ENCODE data around the gene ERC2.

The ERC2 gene

GRCh38 chr3:55720614-55721013, 747.7 kb downstream of the ERC2 start:
- H3K9me3 ChIP-seq (ENCODE audit: insufficient read depth, low read depth, low read length), result no peaks in the 10 kb centered on the region
- H3K27me3 ChIP-seq (ENCODE audit: insufficient read depth, low read length), result no peaks in the 10 kb centered on the region
- no peak overlapping the region for H3K4me3 ChIP-seq (ENCODE audit: low read length)
- H3K4me1 ChIP-seq (ENCODE audit: insufficient read depth, low read length), result peaks cover 8% of the 10 kb centered on the region; the same call in 1 of the 2 replicates
- H3K27ac ChIP-seq (ENCODE audit: low read length), result no peak overlapping the region
- H3K9ac ChIP-seq (ENCODE audit: low read depth, low read length), result no peak overlapping the region
- H3K36me3 ChIP-seq (ENCODE audit: insufficient read depth, low read depth, low read length), result no peaks in the 10 kb centered on the region

GRCh38 chr3:55719508-55719907, 748.8 kb downstream of the ERC2 start:
- Histone ChIP-seq H3K27me3 (ENCODE audit: insufficient read depth, low read length) (no peaks in the 10 kb centered on the region), H3K36me3 (ENCODE audit: insufficient read depth, low read depth, low read length) (no peaks in the 10 kb centered on the region), H3K9ac (ENCODE audit: low read depth, low read length) (no peak overlapping the region), H3K4me3 (ENCODE audit: low read length) (no peak overlapping the region), H3K4me1 (ENCODE audit: insufficient read depth, low read length) (peaks cover under 1% of the 10 kb centered on the region; the same call in 1 of the 2 replicates), H3K9me3 (ENCODE audit: insufficient read depth, low read depth, low read length) (no peaks in the 10 kb centered on the region), H3K27ac (ENCODE audit: low read length) (no peak overlapping the region)

GRCh38 chr3:55719006-55719405, 749.3 kb downstream of the ERC2 start:
- H3K4me1 ChIP-seq (ENCODE audit: insufficient read depth, low read length), result no peaks in the 10 kb centered on the region
- no peaks in the 10 kb centered on the region for H3K36me3 ChIP-seq (ENCODE audit: insufficient read depth, low read depth, low read length)
- no peak overlapping the region for H3K9ac ChIP-seq (ENCODE audit: low read depth, low read length)
- H3K27ac ChIP-seq (ENCODE audit: low read length), result no peak overlapping the region
- no peak overlapping the region for H3K4me3 ChIP-seq (ENCODE audit: low read length)
- H3K27me3 ChIP-seq (ENCODE audit: insufficient read depth, low read length), result no peaks in the 10 kb centered on the region
- H3K9me3 ChIP-seq (ENCODE audit: insufficient read depth, low read depth, low read length), result no peaks in the 10 kb centered on the region

DNA sequence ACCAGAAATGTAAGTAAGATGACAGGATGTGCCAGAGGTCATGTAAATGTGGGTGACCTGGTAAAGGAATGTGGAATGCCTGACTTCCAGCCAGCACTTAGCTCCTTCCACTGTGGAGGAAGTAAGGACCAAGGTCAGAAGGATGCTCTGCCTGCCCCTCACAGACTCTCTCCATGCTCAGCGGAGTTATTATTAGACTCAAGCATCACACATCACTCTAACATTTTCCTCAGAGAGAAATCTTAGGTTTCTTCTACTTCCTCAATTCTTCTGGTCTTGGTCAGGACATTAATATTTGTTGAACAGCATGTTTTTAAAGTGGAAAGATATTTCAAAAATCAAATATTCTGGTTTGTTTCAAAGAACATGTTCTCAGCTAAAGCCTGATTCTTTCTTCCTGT, 749.7 kb downstream of the ERC2 start:
- H3K4me1 ChIP-seq (ENCODE audit: insufficient read depth, low read length), result no peaks in the 10 kb centered on the region
- H3K9me3 ChIP-seq (ENCODE audit: insufficient read depth, low read depth, low read length), result no peaks in the 10 kb centered on the region
- no peak overlapping the region for H3K4me3 ChIP-seq (ENCODE audit: low read length)
- no peak overlapping the region for H3K9ac ChIP-seq (ENCODE audit: low read depth, low read length)
- H3K27me3 ChIP-seq (ENCODE audit: insufficient read depth, low read length), result no peaks in the 10 kb centered on the region
- no peak overlapping the region for H3K27ac ChIP-seq (ENCODE audit: low read length)
- no peaks in the 10 kb centered on the region for H3K36me3 ChIP-seq (ENCODE audit: insufficient read depth, low read depth, low read length)

DNA sequence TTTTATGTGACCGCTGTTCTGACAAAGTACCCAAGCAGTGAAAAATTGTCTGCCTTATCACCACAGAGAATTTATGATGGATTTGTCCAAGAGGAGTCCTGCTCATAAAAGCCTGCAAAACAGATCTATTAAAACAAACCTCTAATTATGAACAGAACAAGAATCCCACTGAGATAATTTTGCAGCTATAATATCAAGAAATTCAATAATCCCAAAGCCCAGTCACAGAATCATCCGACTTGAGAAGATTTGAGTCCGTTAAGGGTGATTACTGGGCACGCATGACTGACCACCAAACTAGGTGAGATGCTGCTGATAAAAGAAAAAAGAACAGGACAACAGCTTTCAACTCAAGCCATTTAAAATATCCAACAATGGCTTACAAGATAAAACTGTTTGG, 750.2 kb downstream of the ERC2 start:
- Histone ChIP-seq H3K4me1 (ENCODE audit: insufficient read depth, low read length) (no peaks in the 10 kb centered on the region), H3K9ac (ENCODE audit: low read depth, low read length) (no peak overlapping the region), H3K27ac (ENCODE audit: low read length) (no peak overlapping the region), H3K27me3 (ENCODE audit: insufficient read depth, low read length) (no peaks in the 10 kb centered on the region), H3K36me3 (ENCODE audit: insufficient read depth, low read depth, low read length) (no peaks in the 10 kb centered on the region), H3K9me3 (ENCODE audit: insufficient read depth, low read depth, low read length) (no peaks in the 10 kb centered on the region), H3K4me3 (ENCODE audit: low read length) (no peak overlapping the region)

GRCh38 chr3:55717481-55717880, 750.8 kb downstream of the ERC2 start:
- Histone ChIP-seq H3K9me3 (ENCODE audit: insufficient read depth, low read depth, low read length) (no peaks in the 10 kb centered on the region), H3K4me1 (ENCODE audit: insufficient read depth, low read length) (no peaks in the 10 kb centered on the region), H3K36me3 (ENCODE audit: insufficient read depth, low read depth, low read length) (no peaks in the 10 kb centered on the region), H3K9ac (ENCODE audit: low read depth, low read length) (no peak overlapping the region), H3K27me3 (ENCODE audit: insufficient read depth, low read length) (no peaks in the 10 kb centered on the region), H3K4me3 (ENCODE audit: low read length) (no peak overlapping the region), H3K27ac (ENCODE audit: low read length) (no peak overlapping the region)

- no peak overlapping the region for H3K4me3 ChIP-seq (ENCODE audit: low read length)
- H3K9me3 ChIP-seq (ENCODE audit: insufficient read depth, low read depth, low read length), result no peaks in the 10 kb centered on the region
- no peaks in the 10 kb centered on the region for H3K4me1 ChIP-seq (ENCODE audit: insufficient read depth, low read length)
- no peaks in the 10 kb centered on the region for H3K36me3 ChIP-seq (ENCODE audit: insufficient read depth, low read depth, low read length)
- no peaks in the 10 kb centered on the region for H3K27me3 ChIP-seq (ENCODE audit: insufficient read depth, low read length)
- H3K9ac ChIP-seq (ENCODE audit: low read depth, low read length), result no peak overlapping the region
- H3K27ac ChIP-seq (ENCODE audit: low read length), result no peak overlapping the region
Measured at GRCh38 chr3:55716611-55717225, 751.5 kb downstream of the ERC2 start.

DNA sequence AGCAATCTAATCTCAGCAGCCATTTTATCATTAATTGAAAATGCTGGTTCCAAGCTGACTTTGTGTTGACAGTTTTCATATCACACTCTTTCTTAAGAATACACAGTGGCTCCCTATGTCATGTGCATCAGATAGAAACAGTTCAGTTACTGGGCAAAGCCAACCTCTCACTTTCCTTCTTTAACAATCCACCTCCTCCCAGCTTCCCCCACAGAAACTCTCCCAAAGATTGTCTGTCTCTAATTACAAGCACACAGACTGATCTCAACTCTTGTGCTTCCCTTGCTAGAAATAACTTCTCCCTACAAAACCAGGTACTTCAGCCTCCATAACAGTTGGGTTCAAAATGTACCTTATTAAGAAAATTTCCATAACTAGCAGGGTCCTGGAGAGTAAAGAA, 752.2 kb downstream of the ERC2 start:
- no peaks in the 10 kb centered on the region for H3K9me3 ChIP-seq (ENCODE audit: insufficient read depth, low read depth, low read length)
- H3K36me3 ChIP-seq (ENCODE audit: insufficient read depth, low read depth, low read length), result no peaks in the 10 kb centered on the region
- H3K4me1 ChIP-seq (ENCODE audit: insufficient read depth, low read length), result no peaks in the 10 kb centered on the region
- no peak overlapping the region for H3K4me3 ChIP-seq (ENCODE audit: low read length)
- H3K27ac ChIP-seq (ENCODE audit: low read length), result no peak overlapping the region
- no peak overlapping the region for H3K9ac ChIP-seq (ENCODE audit: low read depth, low read length)
- H3K27me3 ChIP-seq (ENCODE audit: insufficient read depth, low read length), result no peaks in the 10 kb centered on the region

GRCh38 chr3:55714057-55714456, 754.2 kb downstream of the ERC2 start:
- H3K4me3 ChIP-seq (ENCODE audit: low read length), result no peak overlapping the region
- H3K27ac ChIP-seq (ENCODE audit: low read length), result no peak overlapping the region
- H3K4me1 ChIP-seq (ENCODE audit: insufficient read depth, low read length), result no peaks in the 10 kb centered on the region
- H3K9me3 ChIP-seq (ENCODE audit: insufficient read depth, low read depth, low read length), result no peaks in the 10 kb centered on the region
- no peak overlapping the region for H3K9ac ChIP-seq (ENCODE audit: low read depth, low read length)
- no peaks in the 10 kb centered on the region for H3K36me3 ChIP-seq (ENCODE audit: insufficient read depth, low read depth, low read length)
- no peaks in the 10 kb centered on the region for H3K27me3 ChIP-seq (ENCODE audit: insufficient read depth, low read length)

- Histone ChIP-seq H3K36me3 (ENCODE audit: insufficient read depth, low read depth, low read length) (no peaks in the 10 kb centered on the region), H3K4me3 (ENCODE audit: low read length) (no peak overlapping the region), H3K9ac (ENCODE audit: low read depth, low read length) (no peak overlapping the region), H3K27ac (ENCODE audit: low read length) (no peak overlapping the region), H3K9me3 (ENCODE audit: insufficient read depth, low read depth, low read length) (no peaks in the 10 kb centered on the region), H3K27me3 (ENCODE audit: insufficient read depth, low read length) (no peaks in the 10 kb centered on the region), H3K4me1 (ENCODE audit: insufficient read depth, low read length) (0 out of 2 replicates have a peak, but pooled peaks cover 7% of the 10 kb centered on the region)
Measured at GRCh38 chr3:55711646-55712045, 756.6 kb downstream of the ERC2 start.

DNA sequence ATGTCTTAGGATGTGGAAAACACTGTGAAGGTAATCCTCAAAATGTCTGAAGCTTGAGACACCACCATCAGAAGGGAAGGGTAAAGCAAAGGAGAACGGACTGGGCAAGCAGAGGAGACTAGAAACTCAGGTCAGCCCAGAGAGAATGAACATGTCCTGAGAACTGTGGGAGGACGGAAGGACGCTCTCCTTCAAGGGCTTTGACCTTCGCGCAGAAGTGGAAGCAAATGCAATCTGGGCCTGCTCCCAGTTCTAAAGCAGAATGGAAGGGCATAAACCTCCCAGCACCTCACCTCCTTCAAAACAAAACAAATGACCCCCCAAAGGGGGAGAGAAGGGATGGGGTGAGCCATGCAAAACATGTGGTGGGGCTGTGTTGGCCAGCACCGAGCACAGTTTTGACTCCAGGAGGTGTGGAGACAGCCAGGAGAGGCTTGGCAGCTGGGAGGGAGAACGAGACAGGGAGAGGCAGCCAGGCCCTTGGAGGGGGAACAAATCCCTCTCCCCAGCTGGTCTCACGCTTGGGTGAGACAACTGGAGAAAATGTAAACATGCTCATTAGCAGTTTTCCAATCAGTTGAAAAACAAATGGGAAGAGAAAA, 758.8 kb downstream of the ERC2 start:
- no peak overlapping the region for H3K4me3 ChIP-seq (ENCODE audit: low read length)
- H3K9ac ChIP-seq (ENCODE audit: low read depth, low read length), result no peak overlapping the region
- H3K27me3 ChIP-seq (ENCODE audit: insufficient read depth, low read length), result no peaks in the 10 kb centered on the region
- H3K4me1 ChIP-seq (ENCODE audit: insufficient read depth, low read length), result 0 out of 2 replicates have a peak, but pooled peaks cover 7% of the 10 kb centered on the region
- H3K36me3 ChIP-seq (ENCODE audit: insufficient read depth, low read depth, low read length), result no peaks in the 10 kb centered on the region
- no peak overlapping the region for H3K27ac ChIP-seq (ENCODE audit: low read length)
- H3K9me3 ChIP-seq (ENCODE audit: insufficient read depth, low read depth, low read length), result no peaks in the 10 kb centered on the region

- H3K36me3 ChIP-seq (ENCODE audit: insufficient read depth, low read depth, low read length), result no peaks in the 10 kb centered on the region
- no peak overlapping the region for H3K27ac ChIP-seq (ENCODE audit: low read length)
- H3K9me3 ChIP-seq (ENCODE audit: insufficient read depth, low read depth, low read length), result no peaks in the 10 kb centered on the region
- H3K4me3 ChIP-seq (ENCODE audit: low read length), result no peak overlapping the region
- H3K27me3 ChIP-seq (ENCODE audit: insufficient read depth, low read length), result no peaks in the 10 kb centered on the region
- H3K9ac ChIP-seq (ENCODE audit: low read depth, low read length), result no peak overlapping the region
- 0 out of 2 replicates have a peak, but pooled peaks cover 7% of the 10 kb centered on the region for H3K4me1 ChIP-seq (ENCODE audit: insufficient read depth, low read length)
Measured at GRCh38 chr3:55708921-55709320, 759.3 kb downstream of the ERC2 start.

All from iPS-20b (cell line).